ENCODE results near the gene TACC2. TPM values are rescaled to one million over a fixed set of nuclear protein-coding genes. Genes with fewer than 3 reads are reported as not detected.

The TACC2 gene
- total RNA-seq, 4 donors from 2014 or later = 31.0 to 52.5 (median 42.2) TPM

DNA sequence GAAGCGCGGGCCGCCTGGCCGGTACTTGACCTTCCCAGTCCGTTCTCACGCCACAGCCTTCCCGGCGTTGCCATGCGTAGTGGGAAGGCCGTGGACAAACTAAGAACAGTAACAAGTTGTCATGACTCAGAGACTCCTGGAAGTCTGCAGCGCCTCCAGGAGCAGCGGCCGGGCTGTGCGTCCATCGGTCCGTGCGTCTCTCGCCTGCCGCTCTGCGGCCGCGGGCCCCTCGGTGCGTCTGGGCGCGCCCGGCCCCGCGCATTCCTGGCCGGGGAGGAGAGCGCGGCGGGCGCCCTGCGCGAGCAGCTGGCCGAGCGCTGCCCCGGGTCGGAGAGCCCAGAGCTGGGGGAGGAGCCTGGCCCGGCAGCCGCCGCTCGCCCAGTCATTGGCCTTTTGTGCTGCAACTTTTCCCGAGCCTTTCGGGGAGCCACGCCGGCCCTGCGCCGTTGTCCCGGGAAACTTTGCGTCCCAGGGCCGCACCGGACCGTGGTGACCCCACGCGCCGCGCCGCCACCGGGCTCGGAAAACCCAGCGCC, 123.7 kb downstream of the TACC2 start:
- Histone ChIP-seq H3K4me1 (peaks cover 0 to 40% (median 4%) of the 10 kb centered on the region in 4 donors), H3K27ac (peak overlapping the region; percentile 95 to 99 (median 97)), H3K9me3 (no peaks in the 10 kb centered on the region), H3K4me3 (peak overlapping the region; percentile 49 to 81 (median 70)), H3K27me3 (no peaks in the 10 kb centered on the region), H3K36me3 (no peaks in the 10 kb centered on the region)
- WGBS, 2 donors = 0 to 1% methylated on average over 6 to 43 of the region's 63 CpGs
- peak; percentile 65 to 69 for DNase-seq (ENCODE audit: low spot score in 2 of 2)
- TF ChIP-seq POLR2A (IDR thresholded peaks at IDR 0.05) (peak; percentile 22 to 60), CTCF (IDR thresholded peaks at IDR 0.05) (peak; percentile 37 to 63 (median 60)), EP300 (IDR thresholded peaks at IDR 0.05) (peak in 1 of 2 donors; percentile 58)

GRCh38 chr10:122113161-122113944, 124.4 kb downstream of the TACC2 start:
- Histone ChIP-seq H3K9me3 (no peaks in the 10 kb centered on the region), H3K27me3 (no peaks in the 10 kb centered on the region), H3K36me3 (no peaks in the 10 kb centered on the region), H3K4me3 (peak overlapping the region; percentile 49 to 81 (median 70)), H3K27ac (peak overlapping the region; percentile 95 to 99 (median 97)), H3K4me1 (peaks cover 0 to 40% (median 4%) of the 10 kb centered on the region in 4 donors)
- peak; percentile 69 to 94 for TF ChIP-seq POLR2A (IDR thresholded peaks at IDR 0.05)
- peak in 4 of 5 experiments; percentile 13 to 72 (median 42) for TF ChIP-seq CTCF (IDR thresholded peaks at IDR 0.05)
- peak in 1 of 2 donors; percentile 96 for TF ChIP-seq EP300 (IDR thresholded peaks at IDR 0.05)
- WGBS, 2 donors = 1% methylated on average over 45 to 74 of the region's 77 CpGs
- peak; percentile 65 to 76 for DNase-seq (ENCODE audit: low spot score in 2 of 2)

DNA sequence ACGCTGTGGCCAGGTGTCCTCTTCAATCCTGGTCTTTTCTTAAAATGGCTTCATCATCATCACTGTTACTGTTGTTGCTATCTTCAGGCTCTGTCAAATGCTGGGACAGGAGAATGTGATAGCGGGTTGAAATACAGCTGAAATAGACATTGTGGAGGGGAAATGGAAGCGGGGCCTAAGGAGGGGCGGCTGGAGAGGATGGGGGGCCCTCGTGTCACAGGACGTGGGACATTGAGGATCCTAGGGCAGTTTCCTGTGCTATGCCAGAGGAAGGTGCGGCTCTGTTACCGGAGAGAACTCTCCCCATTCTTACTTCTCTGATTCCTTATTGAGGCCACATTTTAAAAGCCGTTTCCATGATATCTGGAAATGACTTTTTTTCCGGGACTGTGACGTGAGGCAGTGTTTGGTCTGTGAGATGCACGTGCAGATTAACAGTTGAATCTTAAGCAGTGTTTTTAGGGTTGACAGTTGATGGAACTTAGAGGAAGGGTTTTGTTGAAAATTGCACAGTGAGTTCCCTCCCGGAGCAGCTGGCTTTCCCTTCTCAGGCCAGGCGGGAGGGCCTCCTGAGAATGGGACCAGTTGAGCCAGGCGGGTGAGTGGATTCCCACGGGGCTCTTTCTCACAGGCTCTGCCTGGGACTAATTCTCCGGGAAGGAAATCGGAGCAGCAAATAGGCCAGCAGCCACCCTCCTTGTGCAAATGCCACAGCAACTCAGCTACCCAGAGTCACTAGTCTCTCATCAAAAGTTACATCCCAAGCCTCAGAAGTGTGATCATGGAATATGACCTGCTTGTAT, 125.2 kb downstream of the TACC2 start:
- WGBS, 2 donors = 39 to 48% methylated on average over 18 of the region's 18 CpGs

DNA sequence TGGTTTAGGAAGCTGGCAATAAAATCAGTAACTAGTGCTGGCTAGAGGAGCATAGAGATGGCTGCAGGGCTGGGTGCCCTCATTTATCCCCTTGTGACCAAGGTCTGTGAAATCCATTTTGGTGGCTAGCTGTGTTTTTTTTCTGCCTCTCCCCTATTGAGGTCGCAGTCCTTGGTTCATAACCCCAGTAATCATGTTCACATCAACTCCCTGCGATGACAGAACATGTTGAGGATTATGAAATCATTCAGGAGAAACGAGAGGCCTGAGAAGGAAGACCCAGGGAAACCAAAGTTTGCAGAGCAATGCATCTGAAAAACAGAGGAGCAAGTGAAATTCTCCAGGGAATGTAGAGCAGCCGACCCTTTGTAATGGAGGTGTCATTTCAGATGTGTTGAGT, 126.9 kb downstream of the TACC2 start:
- Histone ChIP-seq H3K27ac (peak overlapping the region in 2 of 4 donors; percentile 20 to 99), H3K9me3 (no peaks in the 10 kb centered on the region), H3K36me3 (no peaks in the 10 kb centered on the region), H3K4me1 (peaks cover 0 to 40% (median 4%) of the 10 kb centered on the region in 4 donors), H3K27me3 (no peaks in the 10 kb centered on the region), H3K4me3 (no peak overlapping the region)
- TF ChIP-seq CTCF (IDR thresholded peaks at IDR 0.05) (no peak), POLR2A (IDR thresholded peaks at IDR 0.05) (no peak), EP300 (IDR thresholded peaks at IDR 0.05) (no peak)
- 61 to 70% methylated on average over 4 of the region's 4 CpGs for WGBS, 2 donors
- no peak for DNase-seq (ENCODE audit: low spot score in 2 of 2)

More for the DNA sequence above, 125.2 kb downstream of the TACC2 start:
- peak in 1 of 2 donors; percentile 19 for DNase-seq (ENCODE audit: low spot score in 2 of 2)
- Histone ChIP-seq H3K36me3 (no peaks in the 10 kb centered on the region), H3K4me3 (peak overlapping the region; percentile 49 to 81 (median 70)), H3K9me3 (no peaks in the 10 kb centered on the region), H3K27ac (peak overlapping the region; percentile 95 to 99 (median 97)), H3K4me1 (peaks cover 0 to 40% (median 4%) of the 10 kb centered on the region in 4 donors), H3K27me3 (no peaks in the 10 kb centered on the region)
- TF ChIP-seq CTCF (IDR thresholded peaks at IDR 0.05) (no peak), EP300 (IDR thresholded peaks at IDR 0.05) (no peak), POLR2A (IDR thresholded peaks at IDR 0.05) (no peak)

Data from tibial nerve (tissue), 4 donors.